HepG2 (cell line): ENCODE results near the gene MUC4. TPM values are rescaled to one million over a fixed set of nuclear protein-coding genes. Genes with fewer than 3 reads are reported as not detected.

Experiments used
- ATAC-seq: fragments of 200-7000 bp; cut with Tn5 transposase; 3 replicates; pipeline ENCODE4 v1.9.1; 2020; ENCODE audit warnings: mild to moderate bottlenecking, moderate library complexity
- BruUV-seq: library from RNA; stranded (reverse); fragments of 400-500 nt; replicated peaks from 2 replicates; lab custom pipeline; 2021; lab: Mats Ljungman, UMichigan
- CTCF ChIA-PET: fragments of 300-600 bp; formaldehyde crosslinking; extraction: SDS; loops from one replicate; lab custom pipeline; 2021; ENCODE audit warnings: low total read pairs, inconsistent platforms, low intra/inter-chr PET ratio; lab: Yijun Ruan, JAX
- POLR2A ChIA-PET: fragments of 350-600 bp; sonication (Branson Sonifier 250); formaldehyde crosslinking; loops from one replicate; lab custom pipeline; 2020; ENCODE audit warnings: antibody characterized with exemption, inconsistent platforms; lab: Yijun Ruan, JAX
- DNase-seq: peaks from one replicate; pipeline ENCODE4 v3.0.0-alpha.2; 2015; ENCODE audit warnings: low spot score
- FAIRE-seq: peaks from 3 replicates; lab custom pipeline; 2011; peaks lifted over from hg19 to GRCh38; lab: Jason Lieb, UNC
- H2AFZ ChIP-seq: one replicate; pipeline ENCODE4 v1.6.1; 2011; ENCODE audit warnings: low read length, inconsistent platforms
- H3K27ac ChIP-seq: fragments of 300-600 bp; 3 replicates; pipeline ENCODE4 v1.8.0; 2011; ENCODE audit warnings: mixed run types, mild to moderate bottlenecking, mixed read lengths, low read length, inconsistent platforms; ENCODE audit not compliant: insufficient read depth; ENCODE audit errors: extremely low read length
- H3K27me3 ChIP-seq, 2 experiments: fragments of 200-600 bp in 1 of 2; 2 replicates in 1 of 2; 3 replicates in 1 of 2; pipeline versions ENCODE4 v1.6.0 to v1.8.0; 2011; ENCODE audit warnings: low read length in 2 of 2, mild to moderate bottlenecking in 2 of 2, moderate library complexity in 2 of 2, inconsistent platforms in 1 of 2; ENCODE audit not compliant: insufficient read depth in 2 of 2, control insufficient read depth in 1 of 2
- H3K36me3 ChIP-seq, 2 experiments: fragments of 200-600 bp in 1 of 2; replicated peaks in 1 of 2; 2 replicates in 1 of 2; 3 replicates in 1 of 2; pipeline versions ENCODE4 v1.5.1 to v1.8.0; 2011; ENCODE audit warnings: low read length in 2 of 2, inconsistent platforms in 1 of 2; ENCODE audit not compliant: insufficient read depth in 2 of 2, control insufficient read depth in 1 of 2
- H3K4me1 ChIP-seq: 2 replicates; pipeline ENCODE4 v1.5.1; 2012; ENCODE audit warnings: low read length, inconsistent platforms; ENCODE audit not compliant: insufficient read depth
- H3K4me2 ChIP-seq: 2 replicates; pipeline ENCODE4 v1.6.0; 2011; ENCODE audit warnings: low read depth, low read length, inconsistent platforms
- H3K4me3 ChIP-seq, 3 experiments: fragments of 200-600 bp in 1 of 3; sonication (generic), shearing (Covaris generic) in 1 of 3; replicated peaks in 1 of 3; 2 replicates each; pipeline ENCODE4 v1.5.1; 2011 to 2016; ENCODE audit warnings: low read length in 3 of 3, inconsistent platforms in 2 of 3, low read depth in 2 of 3, mild to moderate bottlenecking in 2 of 3, control low read depth in 1 of 3, mixed read lengths in 1 of 3; ENCODE audit not compliant: insufficient read depth in 1 of 3
- H3K79me2 ChIP-seq: one replicate; pipeline ENCODE4 v1.6.1; 2011; ENCODE audit warnings: low read length, inconsistent platforms; ENCODE audit not compliant: insufficient read depth
- H3K9ac ChIP-seq: 2 replicates; pipeline ENCODE4 v1.6.0; 2011; ENCODE audit warnings: mild to moderate bottlenecking, low read depth, low read length, inconsistent platforms; ENCODE audit not compliant: insufficient read depth
- H3K9me3 ChIP-seq: 2 replicates; pipeline ENCODE4 v1.5.1; 2012; ENCODE audit warnings: mild to moderate bottlenecking, low read length
- H4K20me1 ChIP-seq: 2 replicates; pipeline ENCODE4 v1.6.0; 2011; ENCODE audit warnings: inconsistent platforms, mild to moderate bottlenecking, low read length, moderate library complexity; ENCODE audit not compliant: insufficient read depth
- HNRNPL ChIP-seq: fragments of 200-400 bp; formaldehyde crosslinking; IDR thresholded peaks from 2 replicates; pipeline ENCODE4 v1.6.1; 2017; ENCODE audit warnings: mild to moderate bottlenecking, low read depth, low read length
- RFX3 ChIP-seq: IDR thresholded peaks from 2 replicates; pipeline ENCODE4 v1.6.1; 2016; ENCODE audit warnings: missing biosample characterization, missing genetic modification reagents
- ZFYVE20 ChIP-seq: sonication (generic); formaldehyde crosslinking; IDR thresholded peaks from 2 replicates; pipeline ENCODE4 v1.8.0; 2023; ENCODE audit warnings: low read depth, mild to moderate bottlenecking, moderate library complexity, missing genetic modification reagents, borderline replicate concordance
- ZHX2 ChIP-seq, 2 experiments: sonication (generic) in 1 of 2; formaldehyde crosslinking in 1 of 2; IDR thresholded peaks; 2 replicates each; pipeline versions ENCODE4 v1.6.1 to v1.9.0; 2014 to 2022; ENCODE audit warnings: antibody characterized with exemption in 1 of 2, borderline replicate concordance in 1 of 2, inconsistent platforms in 1 of 2, low read depth in 1 of 2, missing genetic modification reagents in 1 of 2
- ZNF296 ChIP-seq: sonication (generic); formaldehyde crosslinking; conservative IDR thresholded peaks from 2 replicates; pipeline ENCODE4 v1.5.0; 2020; ENCODE audit warnings: mild to moderate bottlenecking, missing genetic modification reagents
- ZNF441 ChIP-seq: sonication (generic); formaldehyde crosslinking; IDR thresholded peaks from 2 replicates; pipeline ENCODE4 v1.7.0; 2021; ENCODE audit warnings: missing genetic modification reagents, borderline replicate concordance
- WGBS: methylation state at CpG from one replicate; pipeline ENCODE4 v1.1.6; 2017; ENCODE audit warnings: low lambda C conversion rate; 5-methylcytosine and 5-hydroxymethylcytosine counted together
- in situ Hi-C: cut with HindIII; loops from 2 replicates; pipeline ENCODE4 v1.10.0; 2017; ENCODE audit warnings: low pct_unique_long_range_greater_than_20kb; ENCODE audit not compliant: extremely low pct_ligation_motif_present
- intact Hi-C: fragments of 100-400 bp; cut with micrococcal nuclease; formaldehyde crosslinking; loops from one replicate; pipeline ENCODE4 v1.10.0; 2022; ENCODE audit not compliant: unreplicated experiment
- polyA plus RNA-seq, 8 experiments: library from polyadenylated mRNA; depleted of rRNA in 3 of 8; stranded (reverse) in 7 of 8; unstranded in 1 of 8; fragments of >200 nt; fragmentation: Illumina TruSeq in 4 of 8; extraction: Trizol in 4 of 8; gene quantifications; 2 replicates each; pipeline versions ENCODE4 v1.2.1 to v1.2.3, GENCODE V29; 2011 to 2016; ENCODE audit warnings: low read depth in 4 of 8, missing spikeins in 1 of 8, mixed read lengths in 1 of 8; ENCODE audit not compliant: insufficient read depth in 1 of 8
- total RNA-seq, 5 experiments: library from RNA; depleted of rRNA; stranded (reverse); fragments of >200 nt; fragmentation: Illumina TruSeq; extraction: Trizol; gene quantifications; 2 replicates each; pipeline ENCODE4 v1.2.3, GENCODE V29; 2016; ENCODE audit warnings: low read depth in 1 of 5

MUC4 gene
- total and polyA plus RNA-seq, 2 of the 13 experiments (the other 11 are each of a cell fraction or from before 2014, with no cell fraction given) = not detected

GRCh38 chr3:195736866-195737490 lies 74.8 kb downstream of the MUC4 start:
- CTCF ChIA-PET = no interaction called here
- intact Hi-C loops (no loop called here), in situ Hi-C loops (no loop called here)
- Histone ChIP-seq H3K9ac (no peak overlapping the region), H2AFZ (no peak overlapping the region), H3K27ac (no peak overlapping the region), H3K4me3 (no peak overlapping the region), H3K79me2 (no peaks in the 10 kb centered on the region), H3K36me3 (no peaks in the 10 kb centered on the region), H3K4me2 (no peak overlapping the region), H3K27me3 (peaks cover 0 to 1% of the 10 kb centered on the region in 2 experiments; a peak in 4 of 5 replicates), H4K20me1 (no peaks in the 10 kb centered on the region), H3K9me3 (no peaks in the 10 kb centered on the region), H3K4me1 (no peaks in the 10 kb centered on the region)
- POLR2A ChIA-PET = no interaction called here
- TF ChIP-seq HNRNPL = no peak
- TF ChIP-seq RFX3 (CRISPR knock-in tag) = no peak
- no peak for TF ChIP-seq ZHX2 (IDR thresholded peaks at IDR 0.05; ENCODE audit: low read depth)
- TF ChIP-seq ZHX2 (CRISPR knock-in tag; IDR thresholded peaks at IDR 0.05; ENCODE audit: borderline replicate concordance) = no peak
- no peak for TF ChIP-seq ZNF441 (CRISPR knock-in tag)
- no peak for TF ChIP-seq ZNF296 (CRISPR knock-in tag)
- TF ChIP-seq ZFYVE20 (CRISPR knock-in tag) = no peak
- ATAC-seq = no peak
- DNase-seq = no peak
- no peak for FAIRE-seq
- WGBS = 58% methylated on average over 12 of the region's 12 CpGs
- BruUV-seq = no TSS peak
